ENCODE results near the gene ACSM6. TPM values are rescaled to one million over a fixed set of nuclear protein-coding genes. Genes with fewer than 3 reads are reported as not detected.
A peak's percentile ranks its signal among the peaks of the same experiment; 100 is the strongest.

Gene ACSM6
- total and polyA plus RNA-seq, 8 donors: 0.51 to 4.3 (median 1.6) TPM

DNA sequence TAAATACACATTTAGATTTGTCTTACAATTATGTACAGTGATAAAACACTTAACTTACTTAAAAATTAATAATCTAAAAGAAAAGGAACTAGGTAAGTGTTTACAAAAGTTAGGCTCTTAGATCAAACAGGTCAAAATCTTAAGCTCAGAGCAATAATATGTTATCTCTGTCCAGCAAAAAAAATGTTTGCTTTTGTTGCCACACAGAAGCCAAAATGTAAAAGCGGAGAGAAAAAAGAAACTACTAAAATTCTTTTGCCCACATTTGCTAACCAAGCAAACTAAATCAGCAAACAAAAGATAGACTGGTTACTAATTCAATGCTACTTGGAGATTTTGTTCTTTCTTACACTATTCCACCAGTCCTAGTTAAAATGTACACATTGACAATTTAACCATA is 15.2 kb upstream of the ACSM6 start:
- WGBS, 2 donors: 12 to 18% methylated on average over 1 of the region's 1 CpG
- ATAC-seq: no peak
- DNase-seq: no peak
- H3K27ac ChIP-seq: peak overlapping the region in 2 of 4 donors; percentile 50 to 58
- FAIRE-seq: no peak
- H3K27me3 ChIP-seq: no peaks in the 10 kb centered on the region
- no peak overlapping the region for H3K4me3 ChIP-seq
- H3K4me1 ChIP-seq: peaks cover 24 to 52% (median 29%) of the 10 kb centered on the region in 3 donors
- H3K9me3 ChIP-seq: no peaks in the 10 kb centered on the region
- intact Hi-C loops (cut with DNase I): no loop called here
- TF ChIP-seq, protein P1, sequence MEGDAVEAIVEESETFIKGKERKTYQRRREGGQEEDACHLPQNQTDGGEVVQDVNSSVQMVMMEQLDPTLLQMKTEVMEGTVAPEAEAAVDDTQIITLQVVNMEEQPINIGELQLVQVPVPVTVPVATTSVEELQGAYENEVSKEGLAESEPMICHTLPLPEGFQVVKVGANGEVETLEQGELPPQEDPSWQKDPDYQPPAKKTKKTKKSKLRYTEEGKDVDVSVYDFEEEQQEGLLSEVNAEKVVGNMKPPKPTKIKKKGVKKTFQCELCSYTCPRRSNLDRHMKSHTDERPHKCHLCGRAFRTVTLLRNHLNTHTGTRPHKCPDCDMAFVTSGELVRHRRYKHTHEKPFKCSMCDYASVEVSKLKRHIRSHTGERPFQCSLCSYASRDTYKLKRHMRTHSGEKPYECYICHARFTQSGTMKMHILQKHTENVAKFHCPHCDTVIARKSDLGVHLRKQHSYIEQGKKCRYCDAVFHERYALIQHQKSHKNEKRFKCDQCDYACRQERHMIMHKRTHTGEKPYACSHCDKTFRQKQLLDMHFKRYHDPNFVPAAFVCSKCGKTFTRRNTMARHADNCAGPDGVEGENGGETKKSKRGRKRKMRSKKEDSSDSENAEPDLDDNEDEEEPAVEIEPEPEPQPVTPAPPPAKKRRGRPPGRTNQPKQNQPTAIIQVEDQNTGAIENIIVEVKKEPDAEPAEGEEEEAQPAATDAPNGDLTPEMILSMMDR (IDR thresholded peaks at IDR 0.05): no peak
- no peaks in the 10 kb centered on the region for H3K36me3 ChIP-seq

DNA sequence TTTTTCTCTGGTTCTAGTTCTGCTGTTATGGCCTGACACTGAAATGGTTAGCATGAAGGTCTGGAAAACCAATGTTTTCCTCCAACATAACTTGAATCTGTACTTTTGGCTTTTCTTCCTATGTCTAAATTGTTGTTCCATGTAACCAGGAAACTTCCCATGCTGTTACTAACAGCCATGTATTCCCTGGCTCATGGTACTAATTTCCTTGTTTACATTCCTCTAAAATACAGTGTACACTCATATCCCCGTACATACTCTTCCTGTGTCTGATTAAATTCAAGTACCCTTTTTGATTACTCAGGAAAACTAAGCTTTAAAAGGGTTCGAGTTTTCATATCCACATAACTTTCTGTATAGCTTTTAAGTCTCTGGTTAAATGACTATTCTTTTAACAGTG is 12.3 kb upstream of the ACSM6 start:
- Histone ChIP-seq H3K9me3 (no peaks in the 10 kb centered on the region), H3K4me3 (peak overlapping the region in 1 of 4 donors; percentile 69), H3K27me3 (no peaks in the 10 kb centered on the region), H3K4me1 (peaks cover 24 to 52% (median 29%) of the 10 kb centered on the region in 3 donors), H3K27ac (peak overlapping the region; percentile 18 to 98 (median 64)), H3K36me3 (no peaks in the 10 kb centered on the region)
- DNase-seq (no peak), FAIRE-seq (peak; percentile 61), ATAC-seq (peak; percentile 21 to 31 (median 24))
- WGBS, 2 donors: 11% methylated on average over 2 of the region's 2 CpGs
- TF ChIP-seq, protein P1 (IDR thresholded peaks at IDR 0.05): no peak
- intact Hi-C loops (cut with DNase I): no loop called here

DNA sequence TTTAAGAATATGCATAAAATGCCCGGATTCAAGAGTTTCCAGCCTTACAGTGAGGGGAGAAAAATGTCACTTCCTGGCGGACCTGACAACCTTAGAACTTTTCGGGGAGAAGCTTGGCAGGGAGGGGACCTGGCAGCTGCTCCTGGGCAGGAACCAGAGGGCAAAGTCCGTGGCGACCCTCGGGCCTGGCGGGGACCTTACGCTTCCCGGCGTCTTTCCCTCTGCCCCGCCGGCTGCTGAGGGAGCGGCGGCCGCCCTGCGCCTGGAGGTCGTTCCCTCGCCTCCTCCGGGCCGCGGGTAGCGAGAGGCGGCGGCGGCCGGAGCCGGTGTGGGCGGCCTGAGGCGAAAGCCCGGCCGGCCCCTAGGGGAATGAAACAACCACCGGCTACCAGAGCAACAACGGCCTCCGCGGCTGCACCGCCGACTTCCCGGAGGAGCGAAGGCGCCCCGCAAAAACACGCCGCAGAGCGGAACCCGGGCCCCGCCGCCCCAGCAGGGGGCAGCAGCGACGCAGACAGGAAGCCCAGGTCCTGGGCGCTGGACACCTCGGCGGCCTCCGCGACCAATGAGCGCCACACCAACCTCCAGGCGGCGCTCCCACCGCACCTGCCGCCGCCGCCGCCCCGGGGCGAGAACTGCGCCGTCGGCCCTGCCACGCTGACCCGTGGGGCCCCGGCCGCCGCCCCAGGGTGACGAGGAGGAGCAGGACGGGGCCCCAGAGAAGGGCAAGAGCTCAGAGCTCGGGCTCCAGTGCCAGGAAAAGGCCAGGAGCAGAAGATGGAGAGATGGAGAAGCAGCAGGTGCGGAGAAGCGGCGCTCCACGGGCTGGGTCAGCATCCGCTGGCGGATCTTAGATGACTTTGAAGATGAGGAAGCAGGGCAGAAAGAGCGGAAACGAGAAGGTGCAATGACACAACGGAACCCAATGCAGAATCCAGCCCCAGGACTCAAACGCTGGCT is 10.5 kb upstream of the ACSM6 start:
- H3K36me3 ChIP-seq: no peaks in the 10 kb centered on the region
- no peaks in the 10 kb centered on the region for H3K27me3 ChIP-seq
- ATAC-seq (peak; percentile 97 to 99 (median 97)), DNase-seq (peak; percentile 83 to 99 (median 94)), FAIRE-seq (no peak)
- intact Hi-C loops (cut with DNase I): no loop called here
- H3K27ac ChIP-seq: peak overlapping the region; percentile 87 to 98 (median 94)
- H3K4me3 ChIP-seq: peak overlapping the region; percentile 35 to 69 (median 53)
- TF ChIP-seq, protein P1 (IDR thresholded peaks at IDR 0.05): peak; percentile 97 to 100 (median 99)
- H3K4me1 ChIP-seq: peaks cover 19 to 36% (median 20%) of the 10 kb centered on the region in 3 donors
- no peaks in the 10 kb centered on the region for H3K9me3 ChIP-seq
- 3 to 5% methylated on average over 46 to 85 of the region's 85 CpGs for WGBS, 2 donors

DNA sequence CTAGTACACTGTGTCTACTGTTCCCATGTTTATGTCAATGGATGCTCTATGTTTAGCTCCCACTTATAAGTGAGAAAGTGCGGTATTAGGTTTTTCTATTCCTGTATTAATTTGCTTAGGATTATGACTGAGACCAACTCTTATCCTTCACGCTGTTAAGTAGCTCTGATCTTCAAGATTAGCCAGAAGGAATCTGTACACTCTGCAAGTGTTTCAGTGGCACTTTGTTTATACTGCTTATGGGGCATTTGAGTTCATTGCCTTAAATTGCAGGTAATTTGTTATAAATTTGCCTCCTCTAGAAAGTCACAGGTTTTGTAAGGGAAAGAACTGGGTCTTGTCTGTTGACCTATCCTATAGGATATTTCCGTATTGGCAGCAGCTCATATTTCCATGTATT is 6.4 kb upstream of the ACSM6 start:
- Histone ChIP-seq H3K27me3 (no peaks in the 10 kb centered on the region), H3K4me1 (peaks cover 5 to 13% (median 8%) of the 10 kb centered on the region in 3 donors), H3K9me3 (no peaks in the 10 kb centered on the region), H3K36me3 (no peaks in the 10 kb centered on the region), H3K27ac (no peak overlapping the region), H3K4me3 (no peak overlapping the region)
- FAIRE-seq (no peak), DNase-seq (no peak), ATAC-seq (no peak)
- WGBS, 2 donors: 91 to 92% methylated on average over 3 of the region's 3 CpGs
- intact Hi-C loops (cut with DNase I): no loop called here
- TF ChIP-seq, protein P1 (IDR thresholded peaks at IDR 0.05): no peak

DNA sequence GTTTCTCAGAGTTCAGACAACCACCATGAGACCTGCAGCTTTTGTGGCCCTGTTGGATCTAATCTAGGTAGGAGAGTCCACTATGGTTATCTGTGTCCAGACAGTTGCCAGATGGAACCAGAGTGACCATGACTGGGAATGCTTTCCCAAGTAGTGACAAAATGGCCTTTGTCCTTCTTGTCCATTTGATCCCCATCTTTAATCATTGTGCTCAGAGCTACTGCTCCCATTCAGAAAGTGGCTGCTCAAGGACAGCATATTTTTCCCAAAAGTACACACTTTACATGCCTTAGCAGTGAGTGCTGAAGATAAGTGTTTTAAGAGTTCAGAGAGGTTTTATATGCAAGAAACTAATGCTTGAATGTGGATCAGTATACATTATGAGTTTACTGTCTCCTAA is 5.4 kb upstream of the ACSM6 start:
- Histone ChIP-seq H3K27me3 (no peaks in the 10 kb centered on the region), H3K27ac (no peak overlapping the region), H3K36me3 (no peaks in the 10 kb centered on the region), H3K9me3 (no peaks in the 10 kb centered on the region), H3K4me3 (no peak overlapping the region), H3K4me1 (peaks cover 5 to 13% (median 8%) of the 10 kb centered on the region in 3 donors)
- ATAC-seq (no peak), DNase-seq (no peak), FAIRE-seq (no peak)
- TF ChIP-seq, protein P1 (IDR thresholded peaks at IDR 0.05): no peak
- intact Hi-C loops (cut with DNase I): no loop called here

Measured in pancreas (tissue), 10 donors.